ENCODE measurements around the gene PARP6. TPM values are rescaled to one million over a fixed set of nuclear protein-coding genes. Genes with fewer than 3 reads are reported as not detected.
"Not testable (repeated sequence)": the region's sequence is repeated elsewhere in the genome, so short reads cannot be mapped to it uniquely, and the experiment has no call there.

Gene PARP6
- total RNA-seq, 6 experiments from 2014 or later: 7.9 to 23.0 (median 13.1) TPM

GRCh38 chr15:72278737-72279136, 6.4 kb upstream of the PARP6 start:
- peaks cover 0 to 12% (median 4%) of the 10 kb centered on the region in 4 donors for H3K4me1 ChIP-seq
- ATAC-seq: no peak
- no peak for DNase-seq
- no peak overlapping the region for H3K4me3 ChIP-seq
- no peak overlapping the region for H3K27ac ChIP-seq
- intact Hi-C loops (cut with DNase I): no loop called here
- H3K9me3 ChIP-seq: no peaks in the 10 kb centered on the region
- WGBS (ENCODE audit: insufficient coverage, low coverage, low lambda C conversion rate, missing lambda C conversion rate): 79% methylated on average over 1 of the region's 1 CpG
- H3K27me3 ChIP-seq: no peaks in the 10 kb centered on the region
- no peak for TF ChIP-seq POLR2A (IDR thresholded peaks at IDR 0.05)
- TF ChIP-seq CTCF (IDR thresholded peaks at IDR 0.05): no peak
- H3K36me3 ChIP-seq: no peaks in the 10 kb centered on the region

- H3K27me3 ChIP-seq: no peaks in the 10 kb centered on the region
- DNase-seq (no peak), ATAC-seq (no peak)
- no peak overlapping the region for H3K4me3 ChIP-seq
- TF ChIP-seq CTCF (IDR thresholded peaks at IDR 0.05): no peak
- TF ChIP-seq POLR2A (IDR thresholded peaks at IDR 0.05): no peak
- peaks cover 0 to 10% (median 4%) of the 10 kb centered on the region in 4 donors for H3K4me1 ChIP-seq
- no peak overlapping the region for H3K27ac ChIP-seq
- no peaks in the 10 kb centered on the region for H3K9me3 ChIP-seq
- intact Hi-C loops (cut with DNase I): no loop called here
- H3K36me3 ChIP-seq: no peaks in the 10 kb centered on the region
These were observed 4.0 kb upstream of the PARP6 start for GRCh38 chr15:72276326-72276700.

- H3K9me3 ChIP-seq; H3K4me3 ChIP-seq; H3K27ac ChIP-seq; H3K36me3 ChIP-seq; DNase-seq; intact Hi-C loops (cut with DNase I); H3K27me3 ChIP-seq; ATAC-seq; H3K4me1 ChIP-seq: not testable (repeated sequence)
These were observed 3.4 kb upstream of the PARP6 start for GRCh38 chr15:72275635-72276325.

GRCh38 chr15:72272997-72273352, 621 bp upstream of the PARP6 start:
- 80% methylated on average over 5 of the region's 10 CpGs for WGBS (ENCODE audit: insufficient coverage, low coverage, low lambda C conversion rate, missing lambda C conversion rate)
- Histone ChIP-seq H3K27ac (peak overlapping the region in 2 of 3 donors; percentile 44 to 58), H3K4me1 (no peaks in the 10 kb centered on the region), H3K36me3 (no peaks in the 10 kb centered on the region), H3K4me3 (peak overlapping the region; percentile 8 to 65 (median 46)), H3K27me3 (no peaks in the 10 kb centered on the region), H3K9me3 (no peaks in the 10 kb centered on the region)
- DNase-seq (no peak), ATAC-seq (no peak)
- no peak for TF ChIP-seq CTCF (IDR thresholded peaks at IDR 0.05)
- TF ChIP-seq POLR2A (IDR thresholded peaks at IDR 0.05): no peak
- intact Hi-C loops (cut with DNase I): no loop called here

GRCh38 chr15:72271895-72272212, 500 bp downstream of the PARP6 start:
- whole genome bisulfite sequencing (ENCODE audit: insufficient coverage, low coverage, low lambda C conversion rate, missing lambda C conversion rate): 14% methylated on average over 9 of the region's 13 CpGs
- TF ChIP-seq CTCF (IDR thresholded peaks at IDR 0.05) (no peak), POLR2A (IDR thresholded peaks at IDR 0.05) (no peak)
- DNase-seq (no peak), ATAC-seq (peak in 1 of 4 donors; percentile 1)
- Histone ChIP-seq H3K4me3 (peak overlapping the region; percentile 65 to 70 (median 68)), H3K9me3 (no peaks in the 10 kb centered on the region), H3K27ac (peak overlapping the region; percentile 58 to 65 (median 60)), H3K36me3 (peaks cover 0 to 4% (median under 1%) of the 10 kb centered on the region in 4 donors), H3K27me3 (no peaks in the 10 kb centered on the region), H3K4me1 (no peaks in the 10 kb centered on the region)
- intact Hi-C loops (cut with DNase I): no loop called here

Measured in right lobe of liver (tissue), 6 donors.